ENCODE measurements around the gene APOBR. TPM values are rescaled to one million over a fixed set of nuclear protein-coding genes. Genes with fewer than 3 reads are reported as not detected.

APOBR gene
- total and polyA plus RNA-seq, 10 of the 15 experiments (the other 5 are each of a cell fraction or from before 2014, with no cell fraction given) = 0.04 to 2.5 (median 0.54) TPM; not detected in 1

GRCh38 chr16:28521436-28521835 is 27.0 kb downstream of the APOBR start:
- H3K4me1 ChIP-seq (ENCODE audit: control insufficient read depth, insufficient read depth, low read length) = peaks cover 10% of the 10 kb centered on the region; the same call in 1 of the 2 replicates
- in situ Hi-C loops (cut with MboI) = no loop called here
- BruUV-seq (replicated peaks) = no TSS peak
- intact Hi-C loops (cut with micrococcal nuclease; ENCODE audit: unreplicated experiment) = no loop called here
- no peaks in the 10 kb centered on the region for H3K9me3 ChIP-seq (replicated peaks; ENCODE audit: control insufficient read depth, insufficient read depth, low read length)
- DNase-seq (ENCODE audit: low read depth, low spot score) (no peak), FAIRE-seq (no peak), ATAC-seq (no peak)
- SMC1A ChIA-PET (ENCODE audit: uncharacterized antibody, unreplicated experiment) = no interaction called here
- no peak for TF ChIP-seq HDAC6 (IDR thresholded peaks at IDR 0.05; ENCODE audit: unreplicated experiment)
- peak; percentile 35; the same call in 1 of the 2 replicates for TF ChIP-seq PAX5 (IDR thresholded peaks at IDR 0.05; ENCODE audit: borderline replicate concordance, low read depth, low read length)
- H3K27me3 ChIP-seq (replicated peaks in 1 of 2; ENCODE audit: control insufficient read depth in 2 of 2, insufficient read depth in 2 of 2, low read length in 1 of 2) = no peaks in the 10 kb centered on the region
- no peaks in the 10 kb centered on the region for H3K36me3 ChIP-seq (ENCODE audit: control insufficient read depth in 2 of 2, insufficient read depth in 2 of 2, low read length in 1 of 2)
- CTCF ChIA-PET = interaction anchor here (1.1 kb wide), 1 partner anchor 9 kb away, joined by 6 read pairs; no protein-coding TSS in a partner anchor
- no peaks in the 10 kb centered on the region for H4K20me1 ChIP-seq (ENCODE audit: control insufficient read depth, insufficient read depth)
- H3K9ac ChIP-seq (ENCODE audit: control insufficient read depth, insufficient read depth, low read length) = no peak overlapping the region
- H3K4me2 ChIP-seq (ENCODE audit: control insufficient read depth, insufficient read depth) = no peak overlapping the region
- H3K27ac ChIP-seq (ENCODE audit: control insufficient read depth, insufficient read depth) = no peak overlapping the region
- no peak overlapping the region for H3K4me3 ChIP-seq
- RAD21 ChIA-PET (ENCODE audit: unreplicated experiment) = interaction anchor here (1.2 kb wide), 1 partner anchor 15 kb away, joined by 3 read pairs; the partner anchor contains the start of gene IL27
- peak overlapping the region; percentile 4; the same call in 1 of the 2 replicates for H2AFZ ChIP-seq (ENCODE audit: control insufficient read depth, low read depth, low read length)
- WGBS (ENCODE audit: insufficient coverage, insufficient replicate concordance, low lambda C conversion rate, missing lambda C conversion rate) = 63% methylated on average over 6 of the region's 6 CpGs
- POLR2A ChIA-PET = no interaction called here
- H3K79me2 ChIP-seq (ENCODE audit: control insufficient read depth, insufficient read depth, low read length) = no peaks in the 10 kb centered on the region

GRCh38 chr16:28522792-28523191 is 28.3 kb downstream of the APOBR start:
- ChIA-PET RAD21 (ENCODE audit: unreplicated experiment) (no interaction called here), SMC1A (ENCODE audit: uncharacterized antibody, unreplicated experiment) (interaction anchor here (0.7 kb wide), 1 partner anchor 43 kb away, joined by 4 read pairs; no protein-coding TSS in a partner anchor), POLR2A (no interaction called here), CTCF (no interaction called here)
- peak overlapping the region; percentile 26; the same call in 1 of the 2 replicates for H3K4me2 ChIP-seq (ENCODE audit: control insufficient read depth, insufficient read depth)
- no peaks in the 10 kb centered on the region for H3K9me3 ChIP-seq (replicated peaks; ENCODE audit: control insufficient read depth, insufficient read depth, low read length)
- no peak for FAIRE-seq
- H3K27ac ChIP-seq (ENCODE audit: control insufficient read depth, insufficient read depth) = no peak overlapping the region
- peak overlapping the region; percentile 61 for H2AFZ ChIP-seq (ENCODE audit: control insufficient read depth, low read depth, low read length)
- no peak overlapping the region for H3K9ac ChIP-seq (ENCODE audit: control insufficient read depth, insufficient read depth, low read length)
- no peaks in the 10 kb centered on the region for H4K20me1 ChIP-seq (ENCODE audit: control insufficient read depth, insufficient read depth)
- intact Hi-C loops (cut with micrococcal nuclease; ENCODE audit: unreplicated experiment) = no loop called here
- H3K4me3 ChIP-seq = no peak overlapping the region
- peak; percentile 85 for ATAC-seq
- in situ Hi-C loops (cut with MboI) = no loop called here
- no peaks in the 10 kb centered on the region for H3K36me3 ChIP-seq (ENCODE audit: control insufficient read depth in 2 of 2, insufficient read depth in 2 of 2, low read length in 1 of 2)
- BruUV-seq (replicated peaks) = no TSS peak
- H3K27me3 ChIP-seq (replicated peaks in 1 of 2; ENCODE audit: control insufficient read depth in 2 of 2, insufficient read depth in 2 of 2, low read length in 1 of 2) = no peaks in the 10 kb centered on the region
- no peaks in the 10 kb centered on the region for H3K79me2 ChIP-seq (ENCODE audit: control insufficient read depth, insufficient read depth, low read length)
- no peak for DNase-seq (ENCODE audit: low read depth, low spot score)
- H3K4me1 ChIP-seq (ENCODE audit: control insufficient read depth, insufficient read depth, low read length) = peaks cover 10% of the 10 kb centered on the region; the same call in 1 of the 2 replicates
- 8% methylated on average over 11 of the region's 11 CpGs for WGBS (ENCODE audit: insufficient coverage, insufficient replicate concordance, low lambda C conversion rate, missing lambda C conversion rate)
- TF ChIP-seq STAT3 (IDR thresholded peaks at IDR 0.05; ENCODE audit: low read depth, low read length) (no peak), ZBTB4 (CRISPR knock-in tag; IDR thresholded peaks at IDR 0.05) (no peak), CTCF (IDR thresholded peaks at IDR 0.05 in 2 of 3, conservative IDR thresholded peaks at IDR 0.05 in 1 of 3; ENCODE audit: control insufficient read depth in 2 of 3, extremely low read depth in 1 of 3, insufficient read depth in 1 of 3, low read depth in 3 of 3, low read length in 3 of 3) (no peak), SPI1 (IDR thresholded peaks at IDR 0.05; ENCODE audit: borderline replicate concordance, insufficient read depth, low read depth, low read length) (no peak), DPF2 (IDR thresholded peaks at IDR 0.05) (peak; percentile 46), PBX3 (IDR thresholded peaks at IDR 0.05; ENCODE audit: insufficient replicate concordance, low read depth, low read length) (no peak), ATF7 (IDR thresholded peaks at IDR 0.05; ENCODE audit: low read depth) (no peak), IKZF1 (conservative IDR thresholded peaks at IDR 0.05) (peak; percentile 38; the same call in 1 of the 2 replicates), CHD2 (IDR thresholded peaks at IDR 0.05; ENCODE audit: borderline replicate concordance, low read depth, low read length) (0 out of 2 replicates have a peak, but pooled peaks have one; percentile 40)

All from GM12878 (cell line).